HepG2 (cell line): Measurements from ENCODE around the gene ARVCF. TPM values are rescaled to one million over a fixed set of nuclear protein-coding genes. Genes with fewer than 3 reads are reported as not detected.
A peak's percentile ranks its signal among the peaks of the same experiment; 100 is the strongest.

Experiments
- ATAC-seq: fragments of 200-7000 bp; cut with Tn5 transposase; 3 replicates; pipeline ENCODE4 v1.9.1; 2020; ENCODE audit warnings: mild to moderate bottlenecking, moderate library complexity
- BruUV-seq: library from RNA; stranded (reverse); fragments of 400-500 nt; replicated peaks from 2 replicates; lab custom pipeline; 2021; lab: Mats Ljungman, UMichigan
- CTCF ChIA-PET: fragments of 300-600 bp; formaldehyde crosslinking; extraction: SDS; loops from one replicate; lab custom pipeline; 2021; ENCODE audit warnings: low total read pairs, inconsistent platforms, low intra/inter-chr PET ratio; lab: Yijun Ruan, JAX
- POLR2A ChIA-PET: fragments of 350-600 bp; sonication (Branson Sonifier 250); formaldehyde crosslinking; loops from one replicate; lab custom pipeline; 2020; ENCODE audit warnings: antibody characterized with exemption, inconsistent platforms; lab: Yijun Ruan, JAX
- DNase-seq: peaks from one replicate; pipeline ENCODE4 v3.0.0-alpha.2; 2015; ENCODE audit warnings: low spot score
- FAIRE-seq: peaks from 3 replicates; lab custom pipeline; 2011; peaks lifted over from hg19 to GRCh38; lab: Jason Lieb, UNC
- H2AFZ ChIP-seq: one replicate; pipeline ENCODE4 v1.6.1; 2011; ENCODE audit warnings: low read length, inconsistent platforms
- H3K27ac ChIP-seq: fragments of 300-600 bp; 3 replicates; pipeline ENCODE4 v1.8.0; 2011; ENCODE audit warnings: mixed run types, mild to moderate bottlenecking, mixed read lengths, low read length, inconsistent platforms; ENCODE audit not compliant: insufficient read depth; ENCODE audit errors: extremely low read length
- H3K27me3 ChIP-seq, 2 experiments: fragments of 200-600 bp in 1 of 2; 2 replicates in 1 of 2; 3 replicates in 1 of 2; pipeline versions ENCODE4 v1.6.0 to v1.8.0; 2011; ENCODE audit warnings: low read length in 2 of 2, mild to moderate bottlenecking in 2 of 2, moderate library complexity in 2 of 2, inconsistent platforms in 1 of 2; ENCODE audit not compliant: insufficient read depth in 2 of 2, control insufficient read depth in 1 of 2
- H3K36me3 ChIP-seq, 2 experiments: fragments of 200-600 bp in 1 of 2; replicated peaks in 1 of 2; 2 replicates in 1 of 2; 3 replicates in 1 of 2; pipeline versions ENCODE4 v1.5.1 to v1.8.0; 2011; ENCODE audit warnings: low read length in 2 of 2, inconsistent platforms in 1 of 2; ENCODE audit not compliant: insufficient read depth in 2 of 2, control insufficient read depth in 1 of 2
- H3K4me1 ChIP-seq: 2 replicates; pipeline ENCODE4 v1.5.1; 2012; ENCODE audit warnings: low read length, inconsistent platforms; ENCODE audit not compliant: insufficient read depth
- H3K4me2 ChIP-seq: 2 replicates; pipeline ENCODE4 v1.6.0; 2011; ENCODE audit warnings: low read depth, low read length, inconsistent platforms
- H3K4me3 ChIP-seq, 3 experiments: fragments of 200-600 bp in 1 of 3; sonication (generic), shearing (Covaris generic) in 1 of 3; replicated peaks in 1 of 3; 2 replicates each; pipeline ENCODE4 v1.5.1; 2011 to 2016; ENCODE audit warnings: low read length in 3 of 3, inconsistent platforms in 2 of 3, low read depth in 2 of 3, mild to moderate bottlenecking in 2 of 3, control low read depth in 1 of 3, mixed read lengths in 1 of 3; ENCODE audit not compliant: insufficient read depth in 1 of 3
- H3K79me2 ChIP-seq: one replicate; pipeline ENCODE4 v1.6.1; 2011; ENCODE audit warnings: low read length, inconsistent platforms; ENCODE audit not compliant: insufficient read depth
- H3K9ac ChIP-seq: 2 replicates; pipeline ENCODE4 v1.6.0; 2011; ENCODE audit warnings: mild to moderate bottlenecking, low read depth, low read length, inconsistent platforms; ENCODE audit not compliant: insufficient read depth
- H3K9me3 ChIP-seq: 2 replicates; pipeline ENCODE4 v1.5.1; 2012; ENCODE audit warnings: mild to moderate bottlenecking, low read length
- H4K20me1 ChIP-seq: 2 replicates; pipeline ENCODE4 v1.6.0; 2011; ENCODE audit warnings: inconsistent platforms, mild to moderate bottlenecking, low read length, moderate library complexity; ENCODE audit not compliant: insufficient read depth
- ARHGAP35 ChIP-seq: sonication (generic); formaldehyde crosslinking; IDR thresholded peaks from 2 replicates; pipeline ENCODE4 v1.9.0; 2022; ENCODE audit warnings: mild to moderate bottlenecking, inconsistent platforms, moderate library complexity, missing genetic modification reagents, borderline replicate concordance
- ARID2 ChIP-seq: sonication (generic); formaldehyde crosslinking; IDR thresholded peaks from 2 replicates; pipeline ENCODE4 v1.8.1; 2022; ENCODE audit warnings: mild to moderate bottlenecking, missing genetic modification reagents, borderline replicate concordance
- FOSL2 ChIP-seq: sonication (generic); formaldehyde crosslinking; IDR thresholded peaks from 2 replicates; pipeline ENCODE4 v1.4.0; 2020; ENCODE audit warnings: missing genetic modification reagents
- GATA4 ChIP-seq: sonication (generic); IDR thresholded peaks from 2 replicates; pipeline ENCODE4 v1.6.1; 2016; ENCODE audit warnings: antibody characterized with exemption, low read depth, borderline replicate concordance
- IKZF4 ChIP-seq: sonication (generic); formaldehyde crosslinking; IDR thresholded peaks from 2 replicates; pipeline ENCODE4 v1.5.1; 2020; ENCODE audit warnings: borderline replicate concordance, mild to moderate bottlenecking, low read depth, missing genetic modification reagents; ENCODE audit errors: not compliant biosample characterization
- KDM5B ChIP-seq: sonication (generic); formaldehyde crosslinking; IDR thresholded peaks from 2 replicates; pipeline ENCODE4 v1.4.0; 2020; ENCODE audit warnings: missing genetic modification reagents, mild to moderate bottlenecking, borderline replicate concordance
- KLF6 ChIP-seq: IDR thresholded peaks from 2 replicates; pipeline ENCODE4 v1.8.0; 2016; ENCODE audit warnings: missing biosample characterization, missing genetic modification reagents
- LCORL ChIP-seq, 2 experiments: fragments of 450-650 bp in 1 of 2; sonication (generic) in 1 of 2; formaldehyde crosslinking in 1 of 2; IDR thresholded peaks; 2 replicates each; pipeline versions ENCODE4 v1.5.0 to v1.6.1; 2017 to 2020; ENCODE audit warnings: antibody characterized with exemption in 1 of 2, missing genetic modification reagents in 1 of 2
- MNT ChIP-seq: fragments of 450-650 bp; IDR thresholded peaks from 2 replicates; pipeline ENCODE4 v1.6.1; 2016
- PCBP2 ChIP-seq: fragments of 200-400 bp; formaldehyde crosslinking; optimal IDR thresholded peaks from 2 replicates; pipeline ENCODE3; 2018; ENCODE audit warnings: low read length, low read depth; ENCODE audit not compliant: poor library complexity, severe bottlenecking
- WIZ ChIP-seq: sonication (generic); formaldehyde crosslinking; IDR thresholded peaks from 2 replicates; pipeline ENCODE4 v1.5.1; 2020; ENCODE audit warnings: mild to moderate bottlenecking, missing genetic modification reagents
- ZNF672 ChIP-seq: sonication (generic); formaldehyde crosslinking; IDR thresholded peaks from 2 replicates; pipeline ENCODE4 v1.8.1; 2022; ENCODE audit warnings: missing genetic modification reagents
- ZNF850 ChIP-seq: sonication (generic); formaldehyde crosslinking; conservative IDR thresholded peaks from 2 replicates; pipeline ENCODE4 v1.9.0; 2021; ENCODE audit warnings: mild to moderate bottlenecking, missing genetic modification reagents
- WGBS: methylation state at CpG from one replicate; pipeline ENCODE4 v1.1.6; 2017; ENCODE audit warnings: low lambda C conversion rate; 5-methylcytosine and 5-hydroxymethylcytosine counted together
- in situ Hi-C: cut with HindIII; loops from 2 replicates; pipeline ENCODE4 v1.10.0; 2017; ENCODE audit warnings: low pct_unique_long_range_greater_than_20kb; ENCODE audit not compliant: extremely low pct_ligation_motif_present
- intact Hi-C: fragments of 100-400 bp; cut with micrococcal nuclease; formaldehyde crosslinking; loops from one replicate; pipeline ENCODE4 v1.10.0; 2022; ENCODE audit not compliant: unreplicated experiment
- polyA plus RNA-seq, 8 experiments: library from polyadenylated mRNA; depleted of rRNA in 3 of 8; stranded (reverse) in 7 of 8; unstranded in 1 of 8; fragments of >200 nt; fragmentation: Illumina TruSeq in 4 of 8; extraction: Trizol in 4 of 8; gene quantifications; 2 replicates each; pipeline versions ENCODE4 v1.2.1 to v1.2.3, GENCODE V29; 2011 to 2016; ENCODE audit warnings: low read depth in 4 of 8, missing spikeins in 1 of 8, mixed read lengths in 1 of 8; ENCODE audit not compliant: insufficient read depth in 1 of 8
- total RNA-seq, 5 experiments: library from RNA; depleted of rRNA; stranded (reverse); fragments of >200 nt; fragmentation: Illumina TruSeq; extraction: Trizol; gene quantifications; 2 replicates each; pipeline ENCODE4 v1.2.3, GENCODE V29; 2016; ENCODE audit warnings: low read depth in 1 of 5

Gene ARVCF
- total and polyA plus RNA-seq, 2 of the 13 experiments (the other 11 are each of a cell fraction or from before 2014, with no cell fraction given): 16.4 to 17.7 TPM

GRCh38 chr22:19984201-19984753 lies 32.3 kb downstream of the ARVCF start (continued):
- TF ChIP-seq MNT (0 out of 2 replicates have a peak, but pooled peaks have one; percentile 10), ARHGAP35 (CRISPR knock-in tag) (no peak), ZNF672 (no peak), IKZF4 (CRISPR knock-in tag) (no peak), GATA4 (no peak), ZNF850 (CRISPR knock-in tag) (no peak), FOSL2 (CRISPR knock-in tag) (peak; percentile 72), KDM5B (CRISPR knock-in tag) (no peak), KLF6 (CRISPR knock-in tag) (no peak), PCBP2 (no peak)

GRCh38 chr22:19983741-19984140 lies 32.9 kb downstream of the ARVCF start:
- TF ChIP-seq ARID2 (CRISPR knock-in tag) (no peak), LCORL (IDR thresholded peaks at IDR 0.05) (peak; percentile 84), LCORL (CRISPR knock-in tag; IDR thresholded peaks at IDR 0.05) (no peak), WIZ (no peak)
- ATAC-seq (no peak), FAIRE-seq (no peak), DNase-seq (no peak)
- H3K79me2 ChIP-seq: no peaks in the 10 kb centered on the region
- H2AFZ ChIP-seq: no peak overlapping the region
- H3K4me3 ChIP-seq: no peak overlapping the region
- H3K27ac ChIP-seq: no peak overlapping the region
- no peak overlapping the region for H3K4me2 ChIP-seq
- CTCF ChIA-PET: no interaction called here
- no TSS peak for BruUV-seq
- H3K9me3 ChIP-seq: no peaks in the 10 kb centered on the region
- in situ Hi-C loops (no loop called here), intact Hi-C loops (no loop called here)
- H3K36me3 ChIP-seq: peaks cover 1 to 13% of the 10 kb centered on the region in 2 experiments; a peak in 2 of 5 replicates
- H4K20me1 ChIP-seq: peaks cover 9% of the 10 kb centered on the region; the same call in 1 of the 2 replicates
- WGBS: 95% methylated on average over 5 of the region's 5 CpGs
- H3K9ac ChIP-seq: no peak overlapping the region
- peaks cover 18% of the 10 kb centered on the region for H3K4me1 ChIP-seq
- POLR2A ChIA-PET: no interaction called here
- H3K27me3 ChIP-seq: no peaks in the 10 kb centered on the region
